Heart left ventricle (tissue), 13 donors: ENCODE measurements around the gene DRAM1.

Experiments
- POLR2A ChIP-seq, 2 donors: fragments of 450-650 bp; IDR thresholded peaks; one replicate each; pipeline ENCODE4 v1.6.1; 2017; ENCODE audit warnings: antibody characterized with exemption in 2 of 2, mild to moderate bottlenecking in 2 of 2, moderate library complexity in 2 of 2
- TF ChIP-seq, protein P1 (sequence below), 12 donors: fragments of 200-600 bp; sonication (generic) in 4 of 12; IDR thresholded peaks; one replicate each; pipeline versions ENCODE4 v1.5.0 to v1.8.0; 2018 to 2022; ENCODE audit warnings: antibody characterized with exemption in 12 of 12, mild to moderate bottlenecking in 5 of 12
- donor health status: ischemic (EF 13 %, LVEDD 7.1; RV severe dilation, severe dysfunction).
- donor health status: DM: no; HTN: yes; CAD: no.
- donor health status: DM: no; HTN: no; CAD: no.
- donor health status: ischemic (EF 25% LVEDD 6.9; RV normal size, moderate dysfunction).
- donor health status: ischemic (EF 25% LVEDD 5.7; RV mildly dilated, moderate dysfunction).
- donor health status: ischemic (EF 35%, LVEDD 5.7; RV mildly dilated, moderate dysfunction).
- donor health status: nonischemic (EF 11% LVEDD 7.7; RV severe dilation, severe dysfunction).
- donor health status: DM: yes; HTN: yes; CAD: no.
- donor health status: PGD.
- donor health status: ischemic (EF 29% LVEDD 5.4; RV normal size, mild dysfunction).
- donor health status: nonischemic (EF 23%, LVEDD 6.1; RV moderate dilation, normal function).

DNA sequence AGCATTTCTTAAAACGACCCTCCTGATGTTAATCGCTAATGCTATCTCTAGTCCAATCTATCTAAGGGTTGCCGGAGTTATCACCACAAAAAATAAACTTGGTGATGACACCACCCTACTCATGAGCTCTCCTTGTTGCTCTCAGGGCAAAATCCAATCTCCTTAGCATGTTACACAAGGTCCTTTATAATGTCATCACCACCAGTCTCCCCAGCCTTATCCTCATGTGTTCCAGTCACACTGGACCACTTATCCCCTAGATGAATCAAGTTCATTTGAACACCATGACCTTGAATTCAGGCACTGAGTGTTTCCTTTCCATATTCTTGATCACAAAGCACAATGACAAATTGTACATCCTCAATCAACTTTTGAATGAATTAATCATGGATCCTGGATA lies 19.0 kb upstream of the DRAM1 start:
- no peak for TF ChIP-seq POLR2A (IDR thresholded peaks at IDR 0.05)
- TF ChIP-seq, protein P1, sequence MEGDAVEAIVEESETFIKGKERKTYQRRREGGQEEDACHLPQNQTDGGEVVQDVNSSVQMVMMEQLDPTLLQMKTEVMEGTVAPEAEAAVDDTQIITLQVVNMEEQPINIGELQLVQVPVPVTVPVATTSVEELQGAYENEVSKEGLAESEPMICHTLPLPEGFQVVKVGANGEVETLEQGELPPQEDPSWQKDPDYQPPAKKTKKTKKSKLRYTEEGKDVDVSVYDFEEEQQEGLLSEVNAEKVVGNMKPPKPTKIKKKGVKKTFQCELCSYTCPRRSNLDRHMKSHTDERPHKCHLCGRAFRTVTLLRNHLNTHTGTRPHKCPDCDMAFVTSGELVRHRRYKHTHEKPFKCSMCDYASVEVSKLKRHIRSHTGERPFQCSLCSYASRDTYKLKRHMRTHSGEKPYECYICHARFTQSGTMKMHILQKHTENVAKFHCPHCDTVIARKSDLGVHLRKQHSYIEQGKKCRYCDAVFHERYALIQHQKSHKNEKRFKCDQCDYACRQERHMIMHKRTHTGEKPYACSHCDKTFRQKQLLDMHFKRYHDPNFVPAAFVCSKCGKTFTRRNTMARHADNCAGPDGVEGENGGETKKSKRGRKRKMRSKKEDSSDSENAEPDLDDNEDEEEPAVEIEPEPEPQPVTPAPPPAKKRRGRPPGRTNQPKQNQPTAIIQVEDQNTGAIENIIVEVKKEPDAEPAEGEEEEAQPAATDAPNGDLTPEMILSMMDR (IDR thresholded peaks at IDR 0.05) = no peak
